HG03442 (cell line): ENCODE results near the gene GBX1.

Experiments
- ATAC-seq: cut with Tn5 transposase; IDR thresholded peaks from one replicate; pipeline ENCODE4 v1.9.1; 2021; ENCODE audit warnings: mild to moderate bottlenecking, moderate library complexity; ENCODE audit not compliant: unreplicated experiment

Gene GBX1

GRCh38 chr7:151141311-151141854 lies 26.1 kb downstream of the GBX1 start:
- ATAC-seq = no peak

GRCh38 chr7:151140826-151141225 lies 26.7 kb downstream of the GBX1 start:
- no peak for ATAC-seq

GRCh38 chr7:151139791-151140190 lies 27.7 kb downstream of the GBX1 start:
- no peak for ATAC-seq

- ATAC-seq = no peak
Measured at GRCh38 chr7:151139071-151139790, 28.3 kb downstream of the GBX1 start.

GRCh38 chr7:151138153-151138851 lies 29.2 kb downstream of the GBX1 start:
- ATAC-seq = no peak

GRCh38 chr7:151137791-151138152 lies 29.7 kb downstream of the GBX1 start:
- no peak for ATAC-seq

GRCh38 chr7:151137076-151137675 lies 30.3 kb downstream of the GBX1 start:
- no peak for ATAC-seq

- no peak for ATAC-seq
Measured at GRCh38 chr7:151135866-151136843, 31.3 kb downstream of the GBX1 start.

GRCh38 chr7:151135525-151135845 lies 32.0 kb downstream of the GBX1 start:
- ATAC-seq = no peak

GRCh38 chr7:151134743-151135524 lies 32.6 kb downstream of the GBX1 start:
- no peak for ATAC-seq

GRCh38 chr7:151133986-151134742 lies 33.3 kb downstream of the GBX1 start:
- ATAC-seq = no peak

- ATAC-seq = no peak
Measured at GRCh38 chr7:151133266-151133985, 34.1 kb downstream of the GBX1 start.

- no peak for ATAC-seq
Measured at GRCh38 chr7:151132461-151133205, 34.9 kb downstream of the GBX1 start.

- no peak for ATAC-seq
Measured at GRCh38 chr7:151131592-151132293, 35.8 kb downstream of the GBX1 start.

GRCh38 chr7:151131224-151131591 lies 36.3 kb downstream of the GBX1 start:
- ATAC-seq = no peak

- no peak for ATAC-seq
Measured at GRCh38 chr7:151130741-151131157, 36.7 kb downstream of the GBX1 start.

GRCh38 chr7:151129960-151130591 lies 37.4 kb downstream of the GBX1 start:
- no peak for ATAC-seq
